G401.6 (cell line): ENCODE results near the gene POLR1B.
A peak's percentile ranks its signal among the peaks of the same experiment; 100 is the strongest.
"Not testable (repeated sequence)": the region's sequence is repeated elsewhere in the genome, so short reads cannot be mapped to it uniquely, and the experiment has no call there.

Experiments used
- FAIRE-seq: peaks from 2 replicates; lab custom pipeline; 2012; peaks lifted over from hg19 to GRCh38; lab: Jason Lieb, UNC

POLR1B gene

GRCh38 chr2:112540906-112541305, 1.4 kb upstream of the POLR1B start:
- FAIRE-seq, result no peak

- no peak for FAIRE-seq
Observed at GRCh38 chr2:112541315-112542122, 746 bp upstream of the POLR1B start.

- no peak for FAIRE-seq
Observed at GRCh38 chr2:112542984-112543661, 858 bp downstream of the POLR1B start.

- FAIRE-seq, result no peak
Observed at GRCh38 chr2:112547333-112547732, 5.1 kb downstream of the POLR1B start.

GRCh38 chr2:112548980-112549379, 6.7 kb downstream of the POLR1B start:
- FAIRE-seq, result no peak

GRCh38 chr2:112566104-112566503, 23.8 kb downstream of the POLR1B start:
- FAIRE-seq, result no peak

- not testable (repeated sequence) for FAIRE-seq
Observed at GRCh38 chr2:112566508-112566907, 24.2 kb downstream of the POLR1B start.

- FAIRE-seq, result no peak
Observed at GRCh38 chr2:112572005-112572404, 29.7 kb downstream of the POLR1B start.

GRCh38 chr2:112577756-112578155, 35.5 kb downstream of the POLR1B start:
- FAIRE-seq, result no peak

- FAIRE-seq, result no peak
Observed at GRCh38 chr2:112579241-112579640, 37.0 kb downstream of the POLR1B start.

- no peak for FAIRE-seq
Observed at GRCh38 chr2:112580084-112580483, 37.8 kb downstream of the POLR1B start.

GRCh38 chr2:112582314-112582746, 40.1 kb downstream of the POLR1B start:
- FAIRE-seq, result peak; percentile 79

- peak; percentile 6 for FAIRE-seq
Observed at GRCh38 chr2:112583497-112584133, 41.4 kb downstream of the POLR1B start.

- FAIRE-seq, result peak; percentile 98
Observed at GRCh38 chr2:112584134-112584890, 42.0 kb downstream of the POLR1B start, which contains the start of gene CHCHD5. Gene CHCHD5 (plus strand): TSS chr2:112584609. CDS start chr2:112584648, 39 bp downstream.

- FAIRE-seq, result no peak
Observed at GRCh38 chr2:112584891-112585250, 42.6 kb downstream of the POLR1B start.

GRCh38 chr2:112585400-112585799, 43.1 kb downstream of the POLR1B start:
- FAIRE-seq, result no peak

- no peak for FAIRE-seq
Observed at GRCh38 chr2:112585873-112586464, 43.7 kb downstream of the POLR1B start.

GRCh38 chr2:112588611-112589045, 46.4 kb downstream of the POLR1B start:
- FAIRE-seq, result no peak

GRCh38 chr2:112591413-112591812, 49.1 kb downstream of the POLR1B start:
- FAIRE-seq, result no peak

- FAIRE-seq, result no peak
Observed at GRCh38 chr2:112593736-112594135, 51.5 kb downstream of the POLR1B start.

- FAIRE-seq, result no peak
Observed at GRCh38 chr2:112597537-112598322, 55.5 kb downstream of the POLR1B start.
